ENCODE measurements around the gene CLCN4. TPM values are rescaled to one million over a fixed set of nuclear protein-coding genes. Genes with fewer than 3 reads are reported as not detected.

Gene CLCN4
- total and polyA plus RNA-seq, 10 of the 15 experiments (the other 5 are each of a cell fraction or from before 2014, with no cell fraction given): 0.90 to 6.9 (median 2.9) TPM

GRCh38 chrX:10223276-10223675, 66.5 kb downstream of the CLCN4 start:
- TF ChIP-seq CEBPZ (IDR thresholded peaks at IDR 0.05; ENCODE audit: low read depth, low read length) (no peak), SIN3A (IDR thresholded peaks at IDR 0.05; ENCODE audit: low read depth, low read length) (no peak), BCL3 (IDR thresholded peaks at IDR 0.05; ENCODE audit: borderline replicate concordance, insufficient read depth, low read depth, low read length, poor library complexity, severe bottlenecking) (no peak)
- DNase-seq (ENCODE audit: low read depth, low spot score) (no peak), ATAC-seq (no peak), FAIRE-seq (no peak)
- ChIA-PET POLR2A (no interaction called here), SMC1A (ENCODE audit: uncharacterized antibody, unreplicated experiment) (interaction anchor here (0.7 kb wide), 1 partner anchor 13 kb away, joined by 3 read pairs; no protein-coding TSS in a partner anchor), RAD21 (ENCODE audit: unreplicated experiment) (no interaction called here), CTCF (interaction anchor here (0.7 kb wide), 1 partner anchor 12 kb away, joined by 3 read pairs; no protein-coding TSS in a partner anchor)
- no peaks in the 10 kb centered on the region for H3K36me3 ChIP-seq (ENCODE audit: control insufficient read depth in 2 of 2, insufficient read depth in 2 of 2, low read length in 1 of 2)
- H3K27ac ChIP-seq (ENCODE audit: control insufficient read depth, insufficient read depth): no peak overlapping the region
- no peaks in the 10 kb centered on the region for H3K27me3 ChIP-seq (replicated peaks in 1 of 2; ENCODE audit: control insufficient read depth in 2 of 2, insufficient read depth in 2 of 2, low read length in 1 of 2)
- BruUV-seq (replicated peaks): no TSS peak
- no peaks in the 10 kb centered on the region for H3K9me3 ChIP-seq (replicated peaks; ENCODE audit: control insufficient read depth, insufficient read depth, low read length)
- no peaks in the 10 kb centered on the region for H3K79me2 ChIP-seq (ENCODE audit: control insufficient read depth, insufficient read depth, low read length)
- 7% methylated on average over 12 of the region's 12 CpGs for WGBS (ENCODE audit: insufficient coverage, insufficient replicate concordance, low lambda C conversion rate, missing lambda C conversion rate)
- in situ Hi-C loops (cut with MboI): no loop called here
- H4K20me1 ChIP-seq (ENCODE audit: control insufficient read depth, insufficient read depth): no peaks in the 10 kb centered on the region
- no peak overlapping the region for H2AFZ ChIP-seq (ENCODE audit: control insufficient read depth, low read depth, low read length)
- no peaks in the 10 kb centered on the region for H3K4me1 ChIP-seq (ENCODE audit: control insufficient read depth, insufficient read depth, low read length)
- H3K9ac ChIP-seq (ENCODE audit: control insufficient read depth, insufficient read depth, low read length): no peak overlapping the region
- intact Hi-C loops (cut with micrococcal nuclease; ENCODE audit: unreplicated experiment): no loop called here
- H3K4me3 ChIP-seq: no peak overlapping the region
- H3K4me2 ChIP-seq (ENCODE audit: control insufficient read depth, insufficient read depth): no peak overlapping the region

Data from GM12878 (cell line).